CD4-positive, alpha-beta memory T cell (primary cell): ENCODE results near the gene RABGEF1. TPM values are rescaled to one million over a fixed set of nuclear protein-coding genes. Genes with fewer than 3 reads are reported as not detected.
"Not testable (repeated sequence)": the region's sequence is repeated elsewhere in the genome, so short reads cannot be mapped to it uniquely, and the experiment has no call there.

Source experiments
- CTCF ChIA-PET: fragments of 350-600 bp; sonication (Branson Sonifier 250); formaldehyde crosslinking; loops from one replicate; lab custom pipeline; 2021; ENCODE audit warnings: inconsistent platforms; ENCODE audit not compliant: partially characterized antibody; lab: Charles Lee
- POLR2A ChIA-PET: fragments of 350-600 bp; sonication (Branson Sonifier 250); formaldehyde crosslinking; loops from one replicate; lab custom pipeline; 2021; ENCODE audit not compliant: partially characterized antibody; lab: Charles Lee
- DNase-seq, 5 donors: peaks; one replicate each; pipeline versions ENCODE4 v3.0.0 to v3.0.0-alpha.2; 2020 to 2022; ENCODE audit warnings: mixed read lengths in 1 of 5
- H3K27ac ChIP-seq: one replicate; pipeline ENCODE4 v1.7.0; 2013; ENCODE audit warnings: low read depth, low read length
- H3K27me3 ChIP-seq: 2 replicates; pipeline ENCODE4 v1.7.0; 2013; ENCODE audit warnings: mild to moderate bottlenecking, low read length, moderate library complexity; ENCODE audit not compliant: insufficient read depth
- H3K36me3 ChIP-seq: 2 replicates; pipeline ENCODE4 v1.7.0; 2013; ENCODE audit warnings: mild to moderate bottlenecking, low read length, moderate library complexity; ENCODE audit not compliant: insufficient read depth
- H3K4me1 ChIP-seq: 2 replicates; pipeline ENCODE4 v1.7.0; 2013; ENCODE audit warnings: mild to moderate bottlenecking, low read length, moderate library complexity; ENCODE audit not compliant: insufficient read depth
- H3K4me3 ChIP-seq, 2 donors: one replicate each; pipeline ENCODE4 v1.7.0; 2013; ENCODE audit warnings: low read length in 2 of 2, mild to moderate bottlenecking in 1 of 2
- H3K9me3 ChIP-seq, 2 donors: one replicate each; pipeline ENCODE4 v1.7.0; 2013; ENCODE audit warnings: low read length in 2 of 2, control low read depth in 1 of 2; ENCODE audit not compliant: control insufficient read depth in 1 of 2
- H3K27ac Mint-ChIP-seq, 7 donors: one replicate each; pipeline ENCODE4 v1.8.0; 2020 to 2021; ENCODE audit warnings: mixed read lengths in 7 of 7, mild to moderate bottlenecking in 6 of 7, inconsistent platforms in 3 of 7, moderate library complexity in 3 of 7
- H3K27me3 Mint-ChIP-seq, 2 donors: one replicate each; pipeline ENCODE4 v1.8.0; 2020 to 2021; ENCODE audit warnings: mixed read lengths in 2 of 2
- H3K36me3 Mint-ChIP-seq, 2 donors: one replicate each; pipeline ENCODE4 v1.8.0; 2020 to 2021; ENCODE audit warnings: mixed read lengths in 2 of 2, inconsistent platforms in 1 of 2, mild to moderate bottlenecking in 1 of 2
- H3K4me1 Mint-ChIP-seq, 4 donors: one replicate each; pipeline ENCODE4 v1.8.0; 2020 to 2021; ENCODE audit warnings: mixed read lengths in 4 of 4, mild to moderate bottlenecking in 1 of 4
- H3K4me3 Mint-ChIP-seq, 8 donors: one replicate each; pipeline ENCODE4 v1.8.0; 2020 to 2021; ENCODE audit warnings: mixed read lengths in 8 of 8, mild to moderate bottlenecking in 7 of 8, moderate library complexity in 6 of 8, inconsistent platforms in 3 of 8
- H3K9me3 Mint-ChIP-seq, 8 donors: one replicate each; pipeline ENCODE4 v1.8.0; 2020 to 2021; ENCODE audit warnings: mixed read lengths in 8 of 8, mild to moderate bottlenecking in 5 of 8, inconsistent platforms in 3 of 8, moderate library complexity in 1 of 8
- intact Hi-C: fragments of 100-400 bp; cut with micrococcal nuclease; formaldehyde crosslinking; loops from one replicate; pipeline ENCODE4 v1.15.1; 2023
- polyA plus RNA-seq, 2 donors: library from polyadenylated mRNA; unstranded; fragments of 300-500 nt; fragmentation: Illumina TruSeq; gene quantifications; one replicate each; pipeline ENCODE4 v1.2.3, GENCODE V29; 2021
- total RNA-seq, 2 experiments: library from RNA; stranded (reverse); gene quantifications; one replicate each; pipeline ENCODE4 v1.2.3, GENCODE V29; 2021

RABGEF1 gene
- total and polyA plus RNA-seq, 4 experiments from 2014 or later = 16.2 to 28.6 (median 22.4) TPM

GRCh38 chr7:66830976-66831375, 90.4 kb downstream of the RABGEF1 start:
- intact Hi-C loops, H3K9me3 ChIP-seq, H3K27me3 ChIP-seq, H3K9me3 Mint-ChIP-seq, CTCF ChIA-PET, H3K27ac Mint-ChIP-seq, H3K4me1 ChIP-seq, H3K4me3 Mint-ChIP-seq, H3K36me3 Mint-ChIP-seq, H3K27ac ChIP-seq, H3K27me3 Mint-ChIP-seq, H3K4me1 Mint-ChIP-seq, H3K36me3 ChIP-seq, H3K4me3 ChIP-seq, DNase-seq: not testable (repeated sequence)
- POLR2A ChIA-PET = interaction anchor here (2.7 kb wide), 1 partner anchor 14 kb away, joined by 8 read pairs; no protein-coding TSS in a partner anchor

GRCh38 chr7:66832531-66833351, 92.2 kb downstream of the RABGEF1 start:
- CTCF ChIA-PET = interaction anchor here (1.3 kb wide), 1 partner anchor 11 kb away, joined by 3 read pairs; no protein-coding TSS in a partner anchor
- Mint-ChIP-seq H3K9me3 (peaks cover 0 to 9% (median 0%) of the 10 kb centered on the region in 8 donors), H3K4me3 (no peak overlapping the region), H3K36me3 (no peaks in the 10 kb centered on the region), H3K27ac (no peak overlapping the region), H3K27me3 (no peaks in the 10 kb centered on the region), H3K4me1 (no peaks in the 10 kb centered on the region)
- no peaks in the 10 kb centered on the region for H3K4me1 ChIP-seq
- DNase-seq = no peak
- H3K36me3 ChIP-seq = no peaks in the 10 kb centered on the region
- POLR2A ChIA-PET = interaction anchor here (2.7 kb wide), 1 partner anchor 12 kb away, joined by 8 read pairs; no protein-coding TSS in a partner anchor
- H3K27me3 ChIP-seq = no peaks in the 10 kb centered on the region
- H3K4me3 ChIP-seq = no peak overlapping the region
- no peaks in the 10 kb centered on the region for H3K9me3 ChIP-seq
- no peak overlapping the region for H3K27ac ChIP-seq
- intact Hi-C loops = no loop called here

DNA sequence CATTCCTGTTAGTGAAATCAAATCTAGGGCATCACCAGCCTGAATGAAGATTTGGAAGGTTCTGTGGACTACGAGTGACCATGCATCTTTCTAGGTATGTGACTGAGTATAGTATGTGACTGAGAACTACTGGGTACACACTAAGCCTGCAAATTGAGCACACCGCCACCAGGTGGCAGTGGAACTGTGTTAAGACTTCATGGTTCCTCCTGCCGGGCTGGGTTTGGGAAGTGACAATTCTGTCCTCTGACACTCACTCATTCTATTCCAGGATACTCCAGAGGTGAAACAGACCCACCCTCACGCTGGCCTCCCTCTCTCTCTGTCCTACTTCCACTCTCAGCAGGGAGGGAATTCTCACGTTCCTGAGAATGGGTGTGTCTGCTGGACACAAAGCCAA, 96.5 kb downstream of the RABGEF1 start:
- intact Hi-C loops = no loop called here
- POLR2A ChIA-PET = no interaction called here

GRCh38 chr7:66837661-66838060, 97.1 kb downstream of the RABGEF1 start:
- no peaks in the 10 kb centered on the region for H3K36me3 Mint-ChIP-seq
- Histone ChIP-seq H3K9me3 (no peaks in the 10 kb centered on the region), H3K27me3 (no peaks in the 10 kb centered on the region), H3K36me3 (no peaks in the 10 kb centered on the region), H3K27ac (no peak overlapping the region), H3K4me1 (no peaks in the 10 kb centered on the region), H3K4me3 (no peak overlapping the region)
- no peak for DNase-seq
- ChIA-PET CTCF (no interaction called here), POLR2A (no interaction called here)
- peaks cover 0 to 9% (median 0%) of the 10 kb centered on the region in 8 donors for H3K9me3 Mint-ChIP-seq
- no peak overlapping the region for H3K27ac Mint-ChIP-seq
- H3K4me1 Mint-ChIP-seq = no peaks in the 10 kb centered on the region
- intact Hi-C loops = no loop called here
- H3K4me3 Mint-ChIP-seq = no peak overlapping the region
- H3K27me3 Mint-ChIP-seq = no peaks in the 10 kb centered on the region

More for the DNA sequence above, 96.5 kb downstream of the RABGEF1 start:
- H3K4me3 ChIP-seq = no peak overlapping the region
- Mint-ChIP-seq H3K9me3 (peaks cover 0 to 9% (median 0%) of the 10 kb centered on the region in 8 donors), H3K4me1 (no peaks in the 10 kb centered on the region), H3K36me3 (no peaks in the 10 kb centered on the region), H3K4me3 (no peak overlapping the region), H3K27me3 (no peaks in the 10 kb centered on the region), H3K27ac (peak overlapping the region in 1 of 7 donors; percentile 7)
- no peaks in the 10 kb centered on the region for H3K27me3 ChIP-seq
- H3K9me3 ChIP-seq = no peaks in the 10 kb centered on the region
- H3K4me1 ChIP-seq = no peaks in the 10 kb centered on the region
- no peak overlapping the region for H3K27ac ChIP-seq
- H3K36me3 ChIP-seq = no peaks in the 10 kb centered on the region
- DNase-seq = no peak
- CTCF ChIA-PET = no interaction called here

DNA sequence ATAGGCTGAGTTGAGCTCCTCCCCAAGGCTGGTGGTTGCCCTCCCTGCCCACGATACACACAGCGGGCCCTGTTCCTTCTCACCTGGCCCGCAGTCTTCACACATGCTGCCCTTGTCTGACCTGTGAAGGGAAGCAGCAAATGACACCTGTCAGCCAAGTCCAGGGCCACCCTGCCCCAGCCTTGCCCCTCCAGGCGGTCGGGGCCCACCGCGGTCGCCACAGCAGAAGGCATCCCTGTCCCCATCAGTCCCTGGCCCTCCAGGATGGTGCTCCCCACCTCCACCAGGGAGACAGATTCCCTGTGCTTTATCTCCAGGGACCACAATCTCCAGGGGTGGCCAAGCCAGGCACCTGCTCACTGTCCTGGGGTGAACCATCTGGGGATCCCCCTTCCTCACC, 99.3 kb downstream of the RABGEF1 start:
- Histone ChIP-seq H3K27ac (no peak overlapping the region), H3K27me3 (no peaks in the 10 kb centered on the region), H3K9me3 (no peaks in the 10 kb centered on the region), H3K4me3 (no peak overlapping the region), H3K36me3 (no peaks in the 10 kb centered on the region), H3K4me1 (peaks cover 11% of the 10 kb centered on the region)
- H3K9me3 Mint-ChIP-seq = peaks cover 0 to 11% (median 0%) of the 10 kb centered on the region in 8 donors
- no peak for DNase-seq
- peaks cover 7 to 18% (median 9%) of the 10 kb centered on the region in 4 donors for H3K4me1 Mint-ChIP-seq
- H3K27me3 Mint-ChIP-seq = peaks cover 2 to 3% of the 10 kb centered on the region in 2 donors
- no peak overlapping the region for H3K27ac Mint-ChIP-seq
- no peak overlapping the region for H3K4me3 Mint-ChIP-seq
- CTCF ChIA-PET = no interaction called here
- POLR2A ChIA-PET = interaction anchor here (0.6 kb wide), 1 partner anchor 346 kb away, joined by 3 read pairs; no protein-coding TSS in a partner anchor
- H3K36me3 Mint-ChIP-seq = peaks cover 0 to 3% of the 10 kb centered on the region in 2 donors
- intact Hi-C loops = loop anchor here (5.0 to 10.0 kb wide), 2 partner anchors 185 to 462 kb away; no protein-coding TSS in a partner anchor

DNA sequence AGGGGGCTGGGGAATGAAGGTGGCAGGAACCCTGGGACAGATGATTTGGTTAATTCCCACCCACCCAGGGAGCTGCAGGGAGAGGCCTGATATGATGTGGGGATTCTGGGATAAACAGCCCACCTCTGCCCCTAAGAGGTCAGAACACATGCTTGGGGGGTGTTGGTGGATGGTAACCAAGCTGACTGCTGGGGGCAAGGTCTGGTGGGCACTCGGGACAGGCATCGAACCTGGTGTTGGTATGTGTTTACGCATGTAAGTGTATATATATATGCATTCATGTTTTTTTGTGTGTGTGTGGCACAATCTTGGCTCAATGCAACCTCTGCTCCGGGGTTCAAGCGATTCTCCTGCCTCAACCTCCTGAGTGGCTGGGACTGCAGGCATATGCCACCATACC, 99.8 kb downstream of the RABGEF1 start:
- DNase-seq = no peak
- intact Hi-C loops = loop anchor here (5.0 to 10.0 kb wide), 2 partner anchors 186 to 462 kb away; no protein-coding TSS in a partner anchor
- peaks cover 15% of the 10 kb centered on the region for H3K4me1 ChIP-seq
- H3K27ac Mint-ChIP-seq = no peak overlapping the region
- no peak overlapping the region for H3K4me3 Mint-ChIP-seq
- no peaks in the 10 kb centered on the region for H3K27me3 ChIP-seq
- H3K4me1 Mint-ChIP-seq = peaks cover 8 to 23% (median 13%) of the 10 kb centered on the region in 4 donors
- H3K9me3 ChIP-seq = no peaks in the 10 kb centered on the region
- peaks cover 0 to 12% (median 0%) of the 10 kb centered on the region in 8 donors for H3K9me3 Mint-ChIP-seq
- H3K4me3 ChIP-seq = no peak overlapping the region
- POLR2A ChIA-PET = no interaction called here
- H3K36me3 ChIP-seq = no peaks in the 10 kb centered on the region
- CTCF ChIA-PET = no interaction called here
- H3K27me3 Mint-ChIP-seq = peaks cover 3 to 4% of the 10 kb centered on the region in 2 donors
- H3K36me3 Mint-ChIP-seq = peaks cover 0 to 5% of the 10 kb centered on the region in 2 donors
- H3K27ac ChIP-seq = no peak overlapping the region

GRCh38 chr7:66841898-66842297, 101.4 kb downstream of the RABGEF1 start:
- H3K27ac ChIP-seq = no peak overlapping the region
- H3K9me3 ChIP-seq = no peaks in the 10 kb centered on the region
- H3K4me1 ChIP-seq = peaks cover 20% of the 10 kb centered on the region
- CTCF ChIA-PET = no interaction called here
- Mint-ChIP-seq H3K36me3 (peaks cover 0 to 5% of the 10 kb centered on the region in 2 donors), H3K27ac (peak overlapping the region in 2 of 7 donors; percentile 41 to 48), H3K27me3 (peaks cover 3 to 4% of the 10 kb centered on the region in 2 donors), H3K4me3 (no peak overlapping the region), H3K9me3 (peaks cover 0 to 9% (median 0%) of the 10 kb centered on the region in 8 donors), H3K4me1 (peaks cover 8 to 30% (median 19%) of the 10 kb centered on the region in 4 donors)
- H3K36me3 ChIP-seq = no peaks in the 10 kb centered on the region
- H3K27me3 ChIP-seq = no peaks in the 10 kb centered on the region
- H3K4me3 ChIP-seq = no peak overlapping the region
- POLR2A ChIA-PET = no interaction called here
- DNase-seq = no peak
- intact Hi-C loops = loop anchor here (5.0 to 10.0 kb wide), 2 partner anchors 187 to 460 kb away; no protein-coding TSS in a partner anchor
